SH-SY5Y (cell line): ENCODE results near the gene SMAD4.

Source experiments
- GATA2 ChIP-seq: IDR thresholded peaks from 2 replicates; pipeline ENCODE4 v1.6.1; 2011; ENCODE audit warnings: mild to moderate bottlenecking, low read depth, low read length
- GATA3 ChIP-seq: IDR thresholded peaks from 2 replicates; pipeline ENCODE4 v1.6.1; 2011; ENCODE audit warnings: low read depth, mild to moderate bottlenecking, low read length, moderate library complexity

GRCh38 chr18:51007790-51008139, 22.2 kb upstream of the SMAD4 start:
- no peak for TF ChIP-seq GATA3
- TF ChIP-seq GATA2: no peak
